Breast epithelium (tissue), 3 donors: ENCODE data around the gene PTPN6.

Experiments used
- CTCF ChIP-seq, 3 donors: fragments of 450-650 bp; IDR thresholded peaks; one replicate each; pipeline ENCODE4 v1.5.1; 2016 to 2017; ENCODE audit warnings: antibody characterized with exemption in 3 of 3, mild to moderate bottlenecking in 3 of 3, moderate library complexity in 3 of 3
- POLR2A ChIP-seq: fragments of 450-650 bp; IDR thresholded peaks from one replicate; pipeline ENCODE4 v1.6.1; 2016; ENCODE audit warnings: antibody characterized with exemption, mild to moderate bottlenecking, moderate library complexity
- POLR2AphosphoS5 ChIP-seq, 3 donors: sonication (generic); formaldehyde crosslinking; IDR thresholded peaks; one replicate each; pipeline ENCODE4 v1.6.1; 2017; ENCODE audit warnings: antibody characterized with exemption in 3 of 3

GRCh38 chr12:6935371-6936193, 15.6 kb upstream of the PTPN6 start:
- TF ChIP-seq CTCF (IDR thresholded peaks at IDR 0.05) (no peak), POLR2A (no peak), POLR2AphosphoS5 (IDR thresholded peaks at IDR 0.05) (no peak)
